ENCODE measurements around the gene ZNF274.
A peak's percentile ranks its signal among the peaks of the same experiment; 100 is the strongest.

ZNF274 gene

DNA sequence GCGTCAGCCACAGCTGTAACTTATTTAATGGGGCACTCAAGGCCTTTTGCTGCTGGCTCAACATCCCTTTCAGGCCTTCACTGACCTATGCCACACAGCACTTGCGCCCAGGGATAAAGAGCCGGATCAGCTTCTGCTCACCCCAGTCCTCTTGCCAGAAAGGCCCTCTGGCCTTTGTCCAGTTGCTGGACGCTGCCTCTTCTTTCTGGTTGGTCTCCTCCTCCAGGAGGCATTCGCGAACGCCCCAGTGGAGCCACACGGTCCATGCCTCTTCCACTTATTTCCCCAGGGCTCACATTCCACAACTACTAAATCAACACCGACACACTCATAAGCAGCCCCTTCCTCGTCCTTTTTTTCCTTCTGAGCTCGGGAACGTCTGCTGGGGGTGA is 28.6 kb upstream of the ZNF274 start:
- Mint-ChIP-seq H3K27ac (peak overlapping the region; percentile 77 to 93 (median 90)), H3K4me1 (peaks cover 9% of the 10 kb centered on the region), H3K4me3 (peak overlapping the region; percentile 84 to 93 (median 91)), H3K27me3 (ENCODE audit: low read depth) (no peaks in the 10 kb centered on the region), H3K36me3 (ENCODE audit: low read depth) (peaks cover 42% of the 10 kb centered on the region), H3K9me3 (peaks cover 51% of the 10 kb centered on the region)
- TF ChIP-seq, protein P1, sequence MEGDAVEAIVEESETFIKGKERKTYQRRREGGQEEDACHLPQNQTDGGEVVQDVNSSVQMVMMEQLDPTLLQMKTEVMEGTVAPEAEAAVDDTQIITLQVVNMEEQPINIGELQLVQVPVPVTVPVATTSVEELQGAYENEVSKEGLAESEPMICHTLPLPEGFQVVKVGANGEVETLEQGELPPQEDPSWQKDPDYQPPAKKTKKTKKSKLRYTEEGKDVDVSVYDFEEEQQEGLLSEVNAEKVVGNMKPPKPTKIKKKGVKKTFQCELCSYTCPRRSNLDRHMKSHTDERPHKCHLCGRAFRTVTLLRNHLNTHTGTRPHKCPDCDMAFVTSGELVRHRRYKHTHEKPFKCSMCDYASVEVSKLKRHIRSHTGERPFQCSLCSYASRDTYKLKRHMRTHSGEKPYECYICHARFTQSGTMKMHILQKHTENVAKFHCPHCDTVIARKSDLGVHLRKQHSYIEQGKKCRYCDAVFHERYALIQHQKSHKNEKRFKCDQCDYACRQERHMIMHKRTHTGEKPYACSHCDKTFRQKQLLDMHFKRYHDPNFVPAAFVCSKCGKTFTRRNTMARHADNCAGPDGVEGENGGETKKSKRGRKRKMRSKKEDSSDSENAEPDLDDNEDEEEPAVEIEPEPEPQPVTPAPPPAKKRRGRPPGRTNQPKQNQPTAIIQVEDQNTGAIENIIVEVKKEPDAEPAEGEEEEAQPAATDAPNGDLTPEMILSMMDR (IDR thresholded peaks at IDR 0.05; ENCODE audit: unreplicated experiment in 3 of 3), result no peak

DNA sequence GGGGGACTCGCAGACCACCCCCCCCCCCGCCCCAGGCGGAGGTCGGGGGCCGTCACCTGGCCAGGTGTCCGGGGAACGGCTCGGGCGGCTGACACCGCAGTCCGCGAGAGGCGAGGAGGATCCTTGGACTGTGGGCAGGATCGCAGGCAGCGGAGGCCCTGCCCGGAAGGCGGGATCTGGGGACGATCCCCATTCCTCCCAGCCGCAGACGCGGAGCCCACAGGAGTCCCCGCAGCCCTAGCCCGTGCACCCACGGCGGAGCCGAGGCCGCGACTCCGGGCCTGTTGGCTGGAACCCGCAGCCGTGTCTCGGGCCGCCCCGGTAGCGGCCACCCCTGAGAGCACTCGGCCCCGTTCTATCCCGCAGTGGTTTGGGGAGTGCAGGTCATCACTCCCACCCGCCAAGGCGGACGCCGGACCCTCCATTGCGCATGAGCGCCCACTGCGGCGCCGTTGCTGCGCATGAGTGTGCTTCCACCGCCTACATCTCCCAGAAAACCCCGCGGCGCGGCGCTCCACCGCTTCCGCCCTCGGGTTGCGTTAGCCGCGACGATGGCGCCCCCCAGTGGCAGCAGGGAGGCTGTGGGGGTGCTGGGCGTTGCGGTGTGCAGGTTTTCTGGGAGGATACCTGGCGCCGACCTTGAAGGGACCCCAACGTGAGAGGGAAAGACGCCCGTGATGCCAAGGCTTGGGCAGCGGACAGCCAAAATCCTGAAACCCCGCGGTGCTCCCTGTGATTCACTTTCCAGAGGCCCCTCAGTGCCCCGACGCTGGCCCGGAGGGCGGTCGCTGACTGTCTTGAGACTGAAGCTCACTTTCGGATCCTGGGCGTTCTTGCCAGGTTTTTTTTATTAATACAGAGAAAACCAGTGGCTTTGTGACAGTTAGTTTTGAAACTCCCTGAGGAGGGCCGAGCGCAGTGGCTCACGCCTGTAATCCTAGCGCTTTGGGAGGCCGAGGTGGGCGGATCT is 27.9 kb upstream of the ZNF274 start:
- H3K27me3 Mint-ChIP-seq (ENCODE audit: low read depth), result no peaks in the 10 kb centered on the region
- H3K9me3 Mint-ChIP-seq, result peaks cover 45% of the 10 kb centered on the region
- peak overlapping the region; percentile 77 to 93 (median 90) for H3K27ac Mint-ChIP-seq
- peaks cover 35% of the 10 kb centered on the region for H3K36me3 Mint-ChIP-seq (ENCODE audit: low read depth)
- TF ChIP-seq, protein P1 (IDR thresholded peaks at IDR 0.05; ENCODE audit: unreplicated experiment in 3 of 3), result peak; percentile 98 to 99 (median 98)
- peaks cover 2% of the 10 kb centered on the region for H3K4me1 Mint-ChIP-seq
- peak overlapping the region; percentile 84 to 93 (median 91) for H3K4me3 Mint-ChIP-seq

DNA sequence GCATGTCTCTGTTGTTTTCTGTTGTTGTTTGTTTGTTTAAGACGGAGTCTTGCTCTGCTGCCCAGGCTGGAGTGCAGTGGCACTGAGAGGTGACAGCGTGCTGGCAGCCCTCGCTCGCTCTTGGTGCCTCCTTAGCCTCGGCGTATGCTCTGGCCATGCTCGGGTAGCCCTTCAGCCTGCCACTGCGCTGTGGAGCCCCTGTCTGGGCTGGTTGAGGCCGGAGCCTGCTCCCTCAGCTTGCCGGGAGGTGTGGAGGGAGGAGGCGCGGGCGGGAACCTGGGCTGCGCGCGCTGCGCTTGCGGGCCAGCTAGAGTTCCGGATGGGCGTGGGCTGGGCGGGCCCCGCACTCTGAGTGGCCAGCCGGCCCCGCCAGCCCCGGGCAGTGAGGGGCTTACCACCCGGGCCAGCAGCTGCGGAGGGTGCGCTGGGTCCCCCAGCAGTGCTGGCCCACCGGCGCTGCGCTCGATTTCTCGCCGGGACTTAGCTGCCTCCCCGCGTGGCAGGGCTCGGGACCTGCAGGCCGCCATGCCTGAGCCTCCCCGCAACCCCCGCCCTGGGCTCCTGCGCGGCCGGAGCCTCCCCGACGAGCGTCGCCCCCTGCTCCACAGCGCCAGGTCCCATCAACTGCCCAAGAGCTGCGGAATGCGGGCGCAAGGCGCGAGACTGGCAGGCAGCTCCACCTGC is 25.7 kb upstream of the ZNF274 start:
- H3K27me3 Mint-ChIP-seq (ENCODE audit: low read depth), result no peaks in the 10 kb centered on the region
- H3K4me1 Mint-ChIP-seq, result no peaks in the 10 kb centered on the region
- H3K4me3 Mint-ChIP-seq, result peak overlapping the region in 1 of 3 experiments; percentile 40
- H3K27ac Mint-ChIP-seq, result no peak overlapping the region
- peaks cover 19% of the 10 kb centered on the region for H3K36me3 Mint-ChIP-seq (ENCODE audit: low read depth)
- H3K9me3 Mint-ChIP-seq, result peaks cover 36% of the 10 kb centered on the region
- TF ChIP-seq, protein P1 (IDR thresholded peaks at IDR 0.05; ENCODE audit: unreplicated experiment in 3 of 3), result no peak

DNA sequence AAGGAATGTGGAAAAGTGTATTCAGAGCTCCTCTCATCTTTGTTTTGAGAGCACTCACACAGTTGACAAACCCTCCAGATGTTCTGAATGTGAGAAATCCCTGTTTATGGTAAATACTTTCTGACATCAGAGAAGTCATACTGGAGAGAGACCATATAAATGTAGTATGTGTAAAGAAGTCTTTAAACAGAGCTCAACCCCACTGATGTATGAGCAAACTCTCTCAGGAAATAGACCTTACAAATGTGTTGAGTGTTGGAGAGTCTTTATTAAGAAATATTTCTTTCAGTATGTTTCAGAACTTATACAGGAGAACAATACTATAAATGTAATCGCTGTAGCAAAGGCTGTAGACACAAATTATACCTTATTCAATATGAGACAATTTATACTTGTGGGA is 16.6 kb upstream of the ZNF274 start:
- Mint-ChIP-seq H3K4me1 (no peaks in the 10 kb centered on the region), H3K27me3 (ENCODE audit: low read depth) (peaks cover 4% of the 10 kb centered on the region), H3K27ac (no peak overlapping the region), H3K36me3 (ENCODE audit: low read depth) (peaks cover 17% of the 10 kb centered on the region), H3K9me3 (peaks cover 60% of the 10 kb centered on the region), H3K4me3 (no peak overlapping the region)
- TF ChIP-seq, protein P1 (IDR thresholded peaks at IDR 0.05; ENCODE audit: unreplicated experiment in 3 of 3), result no peak

DNA sequence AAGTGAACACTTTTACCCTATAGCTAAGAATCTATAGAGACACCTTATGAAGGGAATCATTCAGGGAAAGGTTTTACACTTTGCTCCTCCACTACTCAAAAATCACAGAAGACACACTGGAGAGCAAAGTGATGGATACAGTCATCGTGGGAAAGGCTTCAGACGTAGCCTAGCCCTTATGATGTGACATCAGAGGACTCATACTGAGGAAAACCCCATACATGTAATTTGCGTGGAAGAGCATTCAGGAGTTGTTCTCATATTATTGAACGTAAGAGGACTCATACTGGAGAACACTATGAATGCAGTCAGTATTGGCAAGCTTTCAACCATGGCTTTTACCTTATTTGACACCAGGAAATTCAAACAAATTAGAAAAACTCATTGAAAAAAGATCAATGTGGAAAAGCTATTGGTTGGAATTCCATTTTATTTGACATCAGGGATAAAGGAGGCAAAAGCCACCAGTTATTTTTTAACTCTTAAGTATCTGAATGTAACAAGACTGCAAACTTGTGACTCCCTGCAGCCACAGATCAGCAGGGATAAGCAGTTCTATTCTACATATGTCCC is 16.1 kb upstream of the ZNF274 start:
- TF ChIP-seq, protein P1 (IDR thresholded peaks at IDR 0.05; ENCODE audit: unreplicated experiment in 3 of 3), result no peak
- Mint-ChIP-seq H3K4me1 (no peaks in the 10 kb centered on the region), H3K27ac (no peak overlapping the region), H3K9me3 (peaks cover 59% of the 10 kb centered on the region), H3K36me3 (ENCODE audit: low read depth) (peaks cover 16% of the 10 kb centered on the region), H3K4me3 (no peak overlapping the region), H3K27me3 (ENCODE audit: low read depth) (peaks cover 4% of the 10 kb centered on the region)
